Kidney epithelial cell (primary cell): ENCODE results near the gene MIAT. TPM values are rescaled to one million over a fixed set of nuclear protein-coding genes. Genes with fewer than 3 reads are reported as not detected.
A peak's percentile ranks its signal among the peaks of the same experiment; 100 is the strongest.

Experiments
- DNase-seq: peaks from one replicate; pipeline ENCODE4 v3.0.0-alpha.2; 2010; ENCODE audit warnings: low read depth
- H3K27me3 ChIP-seq: 2 replicates; pipeline ENCODE4 v1.6.0; 2011; ENCODE audit warnings: low read length; ENCODE audit not compliant: control insufficient read depth, insufficient read depth
- H3K36me3 ChIP-seq: 2 replicates; pipeline ENCODE4 v1.5.1; 2011; ENCODE audit warnings: low read length; ENCODE audit not compliant: control insufficient read depth, insufficient read depth
- H3K4me3 ChIP-seq: 2 replicates; pipeline ENCODE4 v1.5.1; 2011; ENCODE audit warnings: low read depth, mild to moderate bottlenecking, control low read depth, low read length
- total RNA-seq: library from RNA; depleted of rRNA; stranded (reverse); fragments of >200 nt; gene quantifications from 2 replicates; pipeline ENCODE4 v1.2.3, GENCODE V29; 2015
- TF ChIP-seq, protein P1 (sequence below): IDR thresholded peaks from 2 replicates; pipeline ENCODE4 v1.5.1; 2011; ENCODE audit warnings: mild to moderate bottlenecking, moderate library complexity, low read length, control low read depth, inconsistent platforms; ENCODE audit not compliant: insufficient read depth, poor library complexity, severe bottlenecking

MIAT gene
- total RNA-seq, 1 donor from 2014 or later = 0.50 TPM

DNA sequence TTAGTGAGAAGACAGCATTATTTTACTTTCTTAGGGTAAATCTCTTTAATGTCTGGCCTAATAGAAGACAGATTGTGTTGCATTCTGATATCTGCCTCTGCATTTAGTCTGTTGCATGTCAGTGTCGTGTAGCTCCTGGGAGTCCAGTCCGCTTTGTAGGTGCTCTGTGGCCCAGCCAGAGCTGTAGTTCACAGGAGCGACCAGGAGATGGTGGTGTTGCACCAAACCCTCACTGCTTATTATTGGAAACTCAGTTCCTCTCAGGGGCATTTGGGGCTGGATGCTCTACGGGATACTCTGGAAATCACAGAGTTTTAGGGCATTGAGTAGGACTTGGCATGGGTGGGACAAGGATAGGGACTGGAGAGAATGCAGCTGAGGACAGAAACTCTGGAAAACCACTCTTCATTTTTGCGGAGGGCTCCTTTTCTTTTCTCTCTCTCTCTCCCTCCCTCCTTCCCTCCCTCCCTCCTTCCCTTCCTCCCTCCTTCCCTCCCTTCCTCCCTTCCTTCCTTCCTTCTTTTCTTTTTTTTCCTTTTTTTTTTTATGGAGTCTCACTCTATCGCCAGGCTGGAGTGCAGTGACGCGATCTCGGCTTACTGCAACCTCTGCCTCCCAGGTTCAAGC is 21.7 kb downstream of the MIAT start:
- DNase-seq = no peak
- Histone ChIP-seq H3K27me3 (no peaks in the 10 kb centered on the region), H3K4me3 (no peak overlapping the region), H3K36me3 (no peaks in the 10 kb centered on the region)
- TF ChIP-seq, protein P1, sequence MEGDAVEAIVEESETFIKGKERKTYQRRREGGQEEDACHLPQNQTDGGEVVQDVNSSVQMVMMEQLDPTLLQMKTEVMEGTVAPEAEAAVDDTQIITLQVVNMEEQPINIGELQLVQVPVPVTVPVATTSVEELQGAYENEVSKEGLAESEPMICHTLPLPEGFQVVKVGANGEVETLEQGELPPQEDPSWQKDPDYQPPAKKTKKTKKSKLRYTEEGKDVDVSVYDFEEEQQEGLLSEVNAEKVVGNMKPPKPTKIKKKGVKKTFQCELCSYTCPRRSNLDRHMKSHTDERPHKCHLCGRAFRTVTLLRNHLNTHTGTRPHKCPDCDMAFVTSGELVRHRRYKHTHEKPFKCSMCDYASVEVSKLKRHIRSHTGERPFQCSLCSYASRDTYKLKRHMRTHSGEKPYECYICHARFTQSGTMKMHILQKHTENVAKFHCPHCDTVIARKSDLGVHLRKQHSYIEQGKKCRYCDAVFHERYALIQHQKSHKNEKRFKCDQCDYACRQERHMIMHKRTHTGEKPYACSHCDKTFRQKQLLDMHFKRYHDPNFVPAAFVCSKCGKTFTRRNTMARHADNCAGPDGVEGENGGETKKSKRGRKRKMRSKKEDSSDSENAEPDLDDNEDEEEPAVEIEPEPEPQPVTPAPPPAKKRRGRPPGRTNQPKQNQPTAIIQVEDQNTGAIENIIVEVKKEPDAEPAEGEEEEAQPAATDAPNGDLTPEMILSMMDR = peak; percentile 90

DNA sequence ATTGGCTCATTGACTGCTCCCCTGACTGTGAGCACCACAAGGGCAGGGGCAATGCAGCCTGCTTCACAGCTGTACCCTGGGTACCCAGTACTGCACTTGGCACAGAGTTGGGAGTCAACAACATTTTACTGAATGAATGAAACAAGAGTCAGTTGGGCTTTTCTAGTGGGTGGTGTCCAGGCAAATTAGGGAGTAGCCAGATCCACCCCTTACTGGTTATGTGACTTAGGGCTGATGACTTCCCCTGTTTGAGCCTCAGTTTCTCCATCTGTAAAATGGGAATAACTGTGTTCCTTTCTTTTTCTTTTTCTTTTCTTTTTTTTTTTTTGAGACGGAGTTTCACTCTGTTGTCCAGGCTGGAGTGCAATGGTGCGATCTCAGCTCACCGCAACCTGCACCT is 23.1 kb downstream of the MIAT start:
- H3K27me3 ChIP-seq = no peaks in the 10 kb centered on the region
- TF ChIP-seq, protein P1 = no peak
- DNase-seq = no peak
- H3K4me3 ChIP-seq = no peak overlapping the region
- no peaks in the 10 kb centered on the region for H3K36me3 ChIP-seq

DNA sequence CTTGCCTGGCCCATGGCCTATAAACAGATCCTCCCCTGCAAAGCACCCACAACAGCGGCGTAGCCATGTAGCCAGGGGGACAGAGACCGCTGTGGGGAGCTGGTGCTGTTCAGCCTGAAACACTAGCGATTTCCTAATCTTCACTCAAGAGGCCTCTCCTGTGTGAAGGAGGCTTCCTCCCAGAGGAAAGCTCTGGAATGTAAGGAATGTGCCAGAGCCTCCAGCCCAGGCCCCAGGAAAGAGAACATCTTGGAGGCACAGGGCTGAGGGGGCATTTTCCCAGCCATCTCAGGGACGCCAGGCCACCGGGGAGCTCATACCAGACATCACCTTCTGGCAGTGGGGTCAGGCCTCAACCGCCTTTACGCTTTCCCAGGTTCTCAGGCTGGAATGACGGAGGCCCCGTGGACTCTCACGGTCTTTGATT is 24.0 kb downstream of the MIAT start:
- TF ChIP-seq, protein P1 = no peak
- Histone ChIP-seq H3K27me3 (no peaks in the 10 kb centered on the region), H3K36me3 (no peaks in the 10 kb centered on the region), H3K4me3 (no peak overlapping the region)
- no peak for DNase-seq

DNA sequence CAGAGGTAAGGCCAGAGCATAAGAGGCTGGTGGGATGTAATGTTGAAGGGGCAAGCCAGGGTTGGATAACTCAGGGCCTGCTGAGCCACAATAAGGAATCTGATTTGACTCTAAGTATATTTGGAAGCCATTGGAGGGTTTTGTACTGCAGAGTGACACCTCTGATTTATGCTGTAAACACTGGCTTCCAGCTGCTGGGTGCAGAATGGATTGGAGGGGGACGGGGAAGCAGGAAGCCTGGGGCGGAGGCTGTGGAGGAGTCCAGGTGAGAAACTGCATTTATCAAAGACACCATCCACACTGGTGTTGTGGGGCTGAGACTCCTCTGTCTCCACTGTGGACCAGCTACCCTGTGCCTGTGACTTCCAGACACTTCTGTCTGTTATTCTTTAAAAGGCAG is 26.8 kb downstream of the MIAT start:
- DNase-seq = no peak
- TF ChIP-seq, protein P1 = no peak

DNA sequence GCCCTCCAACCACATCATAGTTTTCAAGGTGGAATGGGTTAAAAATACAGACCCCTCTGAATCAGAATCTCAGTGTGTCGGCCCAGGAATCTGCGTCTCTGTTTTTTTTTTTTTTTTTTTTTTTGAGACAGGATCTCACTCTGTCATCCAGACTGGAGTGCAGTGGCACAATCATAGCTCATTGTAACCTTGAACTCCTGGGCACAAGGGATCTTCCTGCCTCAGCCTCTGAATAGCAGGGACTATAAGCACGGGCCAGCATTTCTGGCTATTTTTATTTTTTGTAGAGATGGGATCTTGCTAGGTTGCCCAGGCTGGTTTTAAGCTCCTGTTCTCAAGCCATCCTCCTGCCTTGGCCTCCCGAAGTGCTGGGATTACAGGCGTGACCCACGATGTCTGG is 28.2 kb downstream of the MIAT start:
- no peak for DNase-seq
- TF ChIP-seq, protein P1 = no peak
- Histone ChIP-seq H3K27me3 (no peaks in the 10 kb centered on the region), H3K4me3 (no peak overlapping the region), H3K36me3 (no peaks in the 10 kb centered on the region)

More for the DNA sequence above, 26.8 kb downstream of the MIAT start:
- no peaks in the 10 kb centered on the region for H3K36me3 ChIP-seq
- H3K4me3 ChIP-seq = no peak overlapping the region
- no peaks in the 10 kb centered on the region for H3K27me3 ChIP-seq

DNA sequence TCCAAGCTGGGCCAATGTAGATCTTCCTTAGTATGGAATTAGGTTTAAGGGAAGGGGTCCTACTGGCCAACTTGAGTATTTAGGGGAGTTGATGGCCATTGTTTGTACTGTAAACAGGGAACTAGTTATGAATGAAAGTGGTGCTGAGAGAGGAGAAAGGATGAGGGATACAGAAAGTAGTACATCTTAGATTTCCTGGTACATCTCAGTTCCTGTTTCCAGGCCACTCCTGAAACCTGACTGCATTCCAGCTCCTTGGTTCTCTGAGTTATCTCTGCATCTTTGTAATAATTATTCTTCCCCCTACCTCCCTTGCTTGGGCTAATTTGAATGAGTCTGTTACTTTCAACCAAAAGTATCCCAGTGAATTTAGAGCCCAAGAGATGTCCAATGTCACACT is 30.1 kb downstream of the MIAT start:
- no peak for DNase-seq
- TF ChIP-seq, protein P1 = no peak
- Histone ChIP-seq H3K36me3 (no peaks in the 10 kb centered on the region), H3K4me3 (no peak overlapping the region), H3K27me3 (no peaks in the 10 kb centered on the region)
